Ecto neural progenitor cell (in vitro differentiated cells): ENCODE results near the gene PXYLP1.

Source experiments
- DNase-seq: peaks from one replicate; pipeline ENCODE4 v3.0.0-alpha.2; 2018; ENCODE audit warnings: low spot score

Gene PXYLP1

DNA sequence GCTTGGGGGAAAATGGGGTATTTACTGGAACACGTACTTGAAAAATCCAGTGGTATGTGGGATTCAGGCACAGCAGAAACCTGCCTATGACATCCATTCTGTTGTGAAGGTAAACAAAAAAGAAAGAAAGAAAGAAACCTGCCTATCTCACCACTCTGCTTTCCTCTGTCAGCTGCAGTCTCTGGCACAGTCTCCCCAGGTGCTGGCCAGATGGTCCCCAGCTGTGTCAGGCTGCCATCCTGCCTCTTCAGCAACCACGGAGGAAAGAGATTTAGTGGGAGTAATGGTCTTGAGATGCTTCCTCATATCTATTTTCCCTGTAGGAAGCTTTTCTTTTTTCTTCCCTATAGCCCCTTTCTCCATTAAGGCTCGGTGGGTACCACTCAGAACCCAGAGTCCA lies 2.5 kb upstream of the PXYLP1 start:
- no peak for DNase-seq

DNA sequence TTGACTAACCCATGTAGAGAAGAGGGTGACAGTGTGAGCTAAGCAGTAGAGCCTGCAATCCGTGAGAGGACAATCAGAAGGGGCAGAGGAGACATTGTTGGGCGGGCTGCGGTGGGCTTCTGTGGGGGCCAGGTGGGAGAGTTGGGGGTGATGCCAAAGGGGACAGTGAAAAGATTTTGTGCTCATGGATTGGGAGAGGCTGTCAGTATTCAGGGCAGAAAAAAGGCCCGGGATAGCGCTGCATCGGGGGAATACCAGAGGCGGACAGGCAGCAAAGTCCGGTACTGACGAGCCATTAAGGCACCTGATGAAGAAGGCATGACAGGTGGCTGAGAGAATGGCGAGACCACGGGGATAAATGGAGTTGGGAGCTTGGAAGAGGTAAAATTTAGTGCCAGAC lies 1.3 kb upstream of the PXYLP1 start:
- DNase-seq, result no peak

DNA sequence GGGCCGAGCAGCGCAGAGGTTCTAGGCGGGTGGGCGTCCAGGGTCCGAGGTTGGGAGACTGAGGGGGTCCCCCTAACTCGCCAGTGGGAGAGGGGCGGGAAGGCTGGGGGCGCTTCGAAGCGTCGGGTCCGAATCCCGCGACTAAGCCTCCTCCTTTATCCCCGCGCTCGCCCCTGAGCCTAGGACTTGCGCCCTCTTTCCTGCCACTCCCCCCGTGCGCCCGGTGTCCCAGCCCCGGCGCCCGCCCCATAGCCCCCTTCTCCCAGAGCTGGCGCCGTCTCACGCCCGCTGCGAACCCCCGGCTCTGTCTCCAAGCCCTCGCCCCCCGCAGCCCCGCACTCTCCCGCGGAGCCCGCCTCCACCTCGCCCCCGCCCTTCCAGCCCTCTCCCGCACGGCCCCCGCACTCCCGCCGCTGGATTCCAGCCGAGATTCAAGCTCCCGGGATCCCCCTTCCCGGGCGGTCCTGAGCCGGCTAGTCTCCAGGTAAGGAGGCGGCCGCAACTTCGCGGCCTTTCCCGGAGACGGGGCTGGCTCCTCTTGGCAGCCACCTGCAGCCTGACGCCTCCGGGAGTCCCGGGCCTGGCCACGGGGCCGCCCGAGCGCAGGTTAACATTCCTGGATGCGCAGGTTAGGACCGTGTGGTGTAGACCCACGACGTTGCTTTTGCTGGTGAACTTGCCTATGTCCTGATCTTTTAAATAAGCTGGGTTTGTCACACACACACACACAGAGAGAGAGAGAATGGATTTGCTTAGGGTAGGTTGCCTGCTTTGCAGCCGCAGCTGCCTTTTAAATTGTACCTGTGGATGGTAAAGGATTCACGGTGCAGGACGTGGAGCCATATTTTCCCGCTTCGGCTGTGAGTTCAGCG lies 563 bp downstream of the PXYLP1 start:
- DNase-seq, result no peak

DNA sequence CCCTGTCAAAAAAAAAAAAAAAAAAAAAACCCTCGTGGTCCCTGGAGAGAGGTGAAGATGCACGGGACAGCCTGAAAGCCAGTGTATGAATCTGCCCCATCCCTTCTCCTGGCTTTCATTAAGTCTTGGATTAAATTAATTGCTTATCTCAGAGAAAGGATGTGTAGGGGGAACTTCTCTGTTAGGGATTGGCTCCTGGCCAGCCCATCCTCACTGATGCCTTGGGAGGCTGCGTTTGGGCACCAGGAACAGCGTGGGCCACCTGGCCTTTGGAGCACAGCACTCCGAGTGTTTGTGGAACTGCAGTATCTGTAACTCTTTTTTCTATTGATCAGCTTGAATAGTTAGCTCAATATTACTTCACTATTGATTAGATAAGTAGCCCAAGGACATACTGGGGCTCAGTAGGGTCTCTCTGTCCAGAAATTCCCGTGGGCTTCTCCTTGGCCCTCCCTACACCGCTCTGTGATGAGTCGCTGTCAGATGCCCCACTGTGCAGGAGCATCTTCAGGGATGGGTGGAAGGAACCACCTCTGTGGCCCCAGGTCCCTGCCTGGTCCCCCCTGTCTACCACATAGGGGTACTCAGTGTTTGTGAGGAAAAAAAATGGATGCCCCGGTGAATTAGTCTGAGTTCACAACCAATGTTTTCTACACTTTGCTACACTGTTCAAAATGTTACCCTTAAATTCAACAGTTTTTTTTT lies 2.0 kb downstream of the PXYLP1 start:
- peak; percentile 32 for DNase-seq

DNA sequence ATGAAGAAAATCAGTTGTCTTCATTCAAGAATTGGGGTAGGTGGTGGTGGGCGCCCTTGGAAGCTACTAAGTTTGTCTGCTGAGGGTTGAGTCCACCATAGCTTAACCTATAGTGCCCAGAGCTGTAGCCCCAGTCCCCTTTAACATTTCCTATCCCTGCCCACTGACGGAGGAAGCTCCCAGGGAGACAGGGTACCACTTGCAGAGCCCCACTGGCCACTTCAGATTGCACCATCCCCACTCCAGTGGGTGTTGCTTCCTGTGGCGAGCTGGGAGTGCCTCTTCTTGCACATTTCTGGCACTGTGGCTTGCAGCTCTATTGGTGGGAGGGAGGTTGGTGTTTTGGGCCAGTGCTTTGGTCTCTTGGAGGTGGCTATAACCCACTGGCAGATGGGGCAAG lies 2.7 kb downstream of the PXYLP1 start:
- DNase-seq, result peak; percentile 30

DNA sequence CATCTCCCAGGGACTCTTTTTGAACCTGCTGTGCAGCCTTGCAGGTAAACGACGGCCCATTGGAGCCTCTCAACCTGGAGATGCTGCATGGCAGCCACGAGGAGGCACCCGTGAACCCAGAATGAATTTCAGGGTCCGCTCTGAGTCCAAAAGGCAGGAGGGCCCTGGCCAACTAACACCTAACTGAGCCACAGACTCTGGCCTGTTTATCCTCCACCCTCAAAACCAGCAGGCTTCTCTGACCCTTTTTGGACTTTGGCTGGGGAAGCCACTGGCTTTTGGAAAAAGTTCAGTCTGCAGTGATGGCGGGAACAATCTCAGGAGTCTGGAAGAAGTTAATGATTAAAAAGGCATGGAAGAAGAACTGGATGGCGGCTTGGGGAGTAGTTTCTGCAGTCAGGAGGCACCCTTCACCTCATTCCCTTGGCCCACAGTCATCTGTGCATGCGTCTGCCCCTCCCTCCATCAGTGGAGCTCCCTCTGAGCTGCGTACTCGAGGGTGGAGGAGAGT lies 4.1 kb downstream of the PXYLP1 start:
- DNase-seq, result peak; percentile 41

DNA sequence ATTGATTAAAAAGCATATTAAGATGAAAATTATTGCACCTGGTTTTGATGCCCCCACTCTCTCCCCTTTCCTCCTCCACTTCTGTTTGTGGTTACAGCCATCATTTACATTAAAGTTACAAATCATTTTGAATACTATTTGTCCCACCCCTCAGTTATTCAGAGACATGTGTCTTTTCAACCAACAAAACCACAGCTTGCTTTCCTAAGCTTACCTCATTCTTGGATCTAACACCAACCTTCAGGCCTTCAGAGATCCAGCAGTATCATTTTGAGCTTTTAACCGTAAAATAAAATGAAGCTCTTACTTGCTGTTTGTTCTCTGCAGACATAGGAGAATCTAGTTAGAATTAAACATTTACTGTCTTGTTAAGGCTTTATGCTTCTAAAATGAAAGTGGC lies 4.7 kb downstream of the PXYLP1 start:
- no peak for DNase-seq

DNA sequence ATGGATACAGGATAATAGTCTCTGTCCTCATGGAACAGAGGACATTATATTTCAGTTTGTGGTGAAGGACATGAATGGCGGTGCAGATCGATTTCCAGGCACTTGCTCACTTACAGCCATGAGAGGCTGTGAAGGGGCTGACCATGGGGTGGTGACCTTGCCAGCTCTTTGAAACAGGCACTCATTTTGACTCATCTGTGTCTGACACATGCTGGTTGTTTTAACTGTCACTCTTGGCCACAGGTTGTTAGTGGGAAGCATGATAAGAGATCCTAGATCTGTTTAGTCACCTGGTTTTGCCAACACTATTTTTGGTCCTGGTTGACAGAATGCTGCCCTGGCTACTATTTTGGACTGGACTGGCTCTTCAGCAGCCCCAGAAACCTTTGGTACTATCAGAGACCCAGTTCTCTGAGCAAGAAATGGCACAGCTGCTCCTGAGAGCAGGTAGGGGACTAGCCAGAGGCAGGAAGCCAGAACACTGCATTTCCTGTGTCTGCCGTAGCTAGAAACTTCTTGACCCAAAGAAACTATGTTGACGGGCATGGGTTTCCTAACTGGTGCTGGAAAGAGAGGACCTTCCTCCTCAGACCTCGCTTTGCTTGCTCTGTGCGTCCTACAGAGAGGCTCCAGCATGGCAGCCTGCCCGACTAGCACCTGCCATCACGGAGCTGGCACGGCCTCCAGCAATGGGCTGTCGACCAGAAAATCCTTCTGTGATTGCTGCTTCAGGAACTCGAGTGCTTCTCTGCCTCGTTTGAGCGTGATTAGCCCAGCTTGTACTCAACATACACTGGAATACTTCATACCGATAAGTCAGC lies 6.3 kb downstream of the PXYLP1 start:
- no peak for DNase-seq

DNA sequence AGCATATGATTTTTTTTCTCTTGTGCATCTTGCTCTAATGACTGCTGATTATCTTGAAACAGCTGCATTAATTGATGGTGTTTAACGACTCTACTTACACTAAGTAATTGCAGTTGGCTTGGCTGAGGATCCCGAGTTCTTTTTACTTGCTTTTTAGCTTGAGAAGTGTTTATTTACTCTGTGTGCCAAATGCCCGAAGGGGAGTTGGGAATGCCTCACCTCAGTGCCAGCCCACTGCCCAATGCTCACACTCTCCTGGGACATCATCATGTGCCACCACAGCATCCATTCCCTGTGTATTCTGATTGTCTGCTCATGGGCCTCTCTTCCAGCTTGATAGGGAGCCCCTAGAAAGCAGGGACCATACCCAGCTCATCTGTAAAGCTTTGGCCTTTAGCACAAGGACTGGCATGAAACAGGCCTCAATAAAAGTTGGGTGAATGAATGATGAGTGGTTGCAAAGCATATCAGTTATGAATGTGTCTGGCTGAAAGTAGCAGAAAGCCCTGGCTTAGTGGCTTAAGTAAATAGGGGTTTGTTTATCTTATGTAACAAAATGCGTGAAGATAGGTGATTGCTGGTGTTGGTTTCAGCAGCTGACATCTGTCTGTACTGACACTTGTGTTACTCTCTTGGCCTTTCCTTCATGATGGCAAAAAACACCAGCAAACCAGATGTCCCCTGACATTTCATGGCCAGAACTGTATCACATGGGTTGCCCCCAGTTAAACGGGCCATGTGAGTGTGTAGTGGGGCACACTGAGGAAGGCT lies 8.1 kb downstream of the PXYLP1 start:
- no peak for DNase-seq

DNA sequence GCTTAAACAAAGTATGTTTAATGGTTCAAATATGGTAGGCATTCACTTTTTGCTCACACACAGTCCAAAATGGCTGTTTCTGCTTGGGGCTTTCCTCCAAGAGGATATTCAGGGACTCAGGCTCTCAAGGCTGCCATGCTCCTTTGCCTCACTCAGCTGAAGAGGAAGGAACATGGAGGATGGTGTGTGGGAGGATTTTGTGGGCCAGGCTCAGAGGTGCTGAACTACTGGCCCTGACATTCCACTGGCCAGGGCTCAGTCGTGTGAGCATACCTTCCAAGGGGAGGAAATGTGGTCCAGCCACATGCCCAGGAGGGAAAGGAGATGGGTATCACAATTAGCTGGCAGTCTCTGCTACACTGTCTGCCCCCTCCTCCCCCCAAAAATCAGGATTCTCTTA lies 8.7 kb downstream of the PXYLP1 start:
- no peak for DNase-seq

DNA sequence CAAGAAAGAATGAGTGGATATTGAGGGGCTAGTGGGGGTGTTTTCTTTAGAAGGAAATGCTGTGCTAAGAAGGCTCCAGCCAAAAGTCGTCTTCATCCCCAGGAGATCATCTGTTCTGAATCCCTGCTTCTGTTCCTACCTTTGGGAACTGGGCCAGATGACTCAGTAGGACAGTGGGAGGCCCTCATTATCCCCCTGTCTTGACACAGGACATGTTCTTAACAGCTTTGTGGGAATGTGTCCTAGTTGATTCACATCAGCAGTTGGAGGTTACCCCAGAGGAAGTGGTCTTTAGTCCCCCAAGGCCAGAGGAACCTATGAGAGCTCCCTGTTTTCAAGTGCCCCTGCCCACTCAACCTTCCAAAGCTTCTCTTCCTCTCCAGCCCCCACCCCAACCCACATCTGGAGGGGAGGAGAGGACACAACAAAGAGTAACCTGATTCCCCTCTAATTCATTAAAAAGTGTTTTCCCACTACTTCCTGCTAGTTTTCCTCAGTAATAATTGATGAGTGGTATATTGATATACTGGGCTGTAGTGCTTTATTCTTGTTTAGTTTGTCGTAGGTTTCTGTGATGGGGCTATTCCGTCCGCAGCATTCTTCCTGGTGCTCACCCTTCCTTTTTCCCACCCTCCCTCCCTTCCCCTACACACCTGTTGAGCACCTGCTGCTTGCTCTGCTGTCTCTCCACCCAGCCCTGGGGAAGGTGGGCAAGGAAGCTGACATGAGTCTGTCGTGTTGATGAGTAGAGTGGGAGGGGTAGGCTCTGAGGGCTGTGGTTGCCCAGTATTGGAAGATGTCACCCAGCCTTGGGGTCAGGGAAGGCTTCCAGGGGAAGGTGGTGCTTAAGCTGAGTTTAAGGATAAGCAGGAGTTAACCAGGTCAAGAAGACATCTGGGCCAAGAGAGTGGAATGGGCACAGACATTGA lies 9.3 kb downstream of the PXYLP1 start:
- no peak for DNase-seq

DNA sequence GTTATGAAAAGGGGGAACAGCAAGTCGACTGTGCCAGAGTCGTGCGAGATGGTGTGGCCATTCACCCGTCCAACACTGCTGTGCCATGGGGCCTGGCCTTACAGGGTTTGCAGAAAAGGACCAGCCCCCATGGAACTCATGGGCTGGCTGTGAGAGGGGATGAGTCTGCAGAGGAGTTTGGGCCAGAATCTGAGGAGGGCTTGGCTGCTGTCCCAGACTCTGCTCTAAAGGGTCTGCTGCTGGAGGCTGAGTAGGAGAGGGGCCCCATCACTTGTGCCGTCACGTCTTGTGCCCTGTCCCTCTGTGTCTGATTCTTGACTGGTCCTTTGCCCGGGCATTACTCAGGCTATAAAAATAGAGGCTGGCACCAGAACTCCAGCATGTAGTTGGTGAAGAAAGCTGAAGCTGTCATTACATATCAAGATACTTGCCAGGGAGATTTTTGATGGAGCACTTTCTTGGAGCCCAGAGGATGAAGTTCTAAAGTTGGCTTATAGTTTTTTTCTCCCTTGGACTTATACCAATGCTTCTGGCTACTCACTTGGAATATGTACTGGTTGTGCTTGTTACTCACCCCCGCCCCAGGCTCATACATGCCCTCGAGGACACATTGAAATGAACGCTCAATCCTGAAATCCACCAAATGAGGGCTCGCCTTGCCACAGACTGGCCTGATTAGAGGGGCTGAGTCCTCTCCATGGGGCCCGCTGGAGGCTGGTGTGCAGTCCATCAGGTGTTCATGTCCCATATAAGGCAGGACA lies 10.2 kb downstream of the PXYLP1 start:
- DNase-seq, result peak; percentile 23

DNA sequence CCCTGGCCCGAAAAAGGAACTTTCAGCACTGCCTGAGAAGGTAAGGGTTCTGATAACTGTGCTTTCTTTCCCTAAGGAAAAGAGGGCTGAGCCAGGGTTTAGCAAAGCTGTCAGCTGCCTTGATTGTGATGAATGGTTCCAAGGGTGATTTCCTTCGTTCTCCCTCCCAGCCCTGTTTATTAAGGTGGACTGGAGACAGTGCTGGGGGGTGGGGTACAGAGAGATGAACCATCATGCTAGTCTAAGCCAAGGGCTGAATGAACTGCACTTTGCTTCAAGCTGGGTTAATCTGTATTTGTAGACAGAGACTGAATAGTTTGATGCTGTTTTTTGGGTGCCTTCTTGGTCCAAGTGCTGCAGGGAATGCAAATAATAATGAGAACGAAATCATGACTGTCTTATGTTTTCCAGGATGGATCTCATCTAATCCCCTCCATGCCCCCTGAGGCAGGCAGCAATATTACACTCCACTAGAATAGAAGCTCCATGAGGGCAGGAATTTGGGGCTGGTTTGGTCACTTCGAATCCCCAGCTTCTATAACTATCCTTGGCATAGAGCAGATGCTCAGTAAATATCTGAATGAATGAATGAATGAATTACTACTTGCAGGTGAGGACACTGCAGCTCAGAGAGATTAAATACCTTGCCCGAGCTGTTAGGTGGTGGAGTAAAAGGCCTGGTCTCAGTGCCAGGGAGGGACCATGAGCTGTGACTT lies 10.9 kb downstream of the PXYLP1 start:
- DNase-seq, result no peak

DNA sequence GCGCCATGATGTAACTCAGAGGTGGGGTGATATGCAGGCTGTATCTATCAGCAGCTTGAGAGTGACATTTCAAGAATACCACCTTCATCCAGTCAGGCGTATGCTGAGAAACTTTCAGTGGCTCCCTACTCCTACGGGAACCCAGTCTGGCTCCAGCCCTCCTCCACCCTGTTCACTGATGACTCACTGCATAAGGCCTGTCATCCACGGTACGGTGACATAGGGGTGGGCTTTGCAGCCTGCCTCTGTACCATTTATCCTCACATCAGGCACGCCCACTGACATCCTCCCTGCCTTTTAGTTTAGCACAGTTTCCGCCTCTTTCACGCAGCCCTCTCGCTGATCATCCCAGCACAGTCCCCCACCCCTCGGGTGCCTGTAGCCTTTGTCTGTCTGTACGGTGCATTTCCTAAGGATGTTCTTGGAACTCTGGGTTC lies 11.7 kb downstream of the PXYLP1 start:
- DNase-seq, result peak; percentile 41

DNA sequence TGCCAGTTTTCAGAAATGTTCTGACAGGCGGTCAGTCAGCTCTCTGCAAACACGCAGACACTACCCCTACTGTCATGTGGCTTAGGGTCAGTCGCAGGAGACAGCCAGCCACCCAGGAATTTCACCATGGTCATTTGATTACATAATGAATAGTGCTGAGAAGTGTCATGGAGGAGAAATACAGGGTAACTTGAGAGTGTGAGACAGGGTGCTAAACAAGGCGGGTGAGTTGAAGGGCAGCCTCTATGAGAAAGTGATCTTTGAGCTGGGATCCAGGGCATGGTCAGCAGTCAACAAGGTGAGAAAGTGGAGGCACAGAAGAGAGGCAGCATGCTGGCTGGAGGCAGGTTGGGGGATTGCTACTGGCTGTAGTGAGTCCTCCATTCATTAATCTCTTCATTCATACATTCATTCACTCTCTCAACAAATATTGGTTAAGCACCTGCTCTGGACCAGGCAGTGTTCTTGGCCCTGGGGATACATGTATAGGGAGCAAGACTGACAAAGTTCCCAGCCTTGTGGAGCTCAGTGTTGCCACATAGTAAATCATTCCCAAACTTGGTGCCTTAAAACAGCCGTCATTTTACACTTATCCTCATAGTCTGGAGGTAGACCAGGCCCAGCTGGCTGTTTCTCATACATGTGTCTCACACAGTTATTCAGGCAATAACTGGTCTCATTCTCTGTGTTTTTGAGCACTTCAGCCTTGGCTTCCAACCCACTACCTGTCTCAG lies 14.8 kb downstream of the PXYLP1 start:
- DNase-seq, result no peak

DNA sequence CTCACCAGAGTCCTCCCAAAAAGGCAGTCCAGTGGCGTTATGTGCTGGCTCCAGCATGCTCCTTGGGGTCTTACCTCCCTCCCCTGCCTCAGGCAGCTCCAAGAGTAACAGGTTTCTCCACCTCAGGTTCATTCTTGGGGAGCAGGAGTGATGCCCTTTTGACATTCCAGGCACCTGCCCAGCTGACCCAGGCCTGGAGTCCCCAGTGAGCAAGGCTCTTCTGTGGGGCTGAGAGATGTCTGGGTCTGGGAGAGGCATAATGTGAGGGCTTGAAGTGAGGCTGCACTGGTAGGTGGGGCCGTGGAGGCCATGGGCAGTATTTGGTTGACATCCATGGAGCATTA lies 15.3 kb downstream of the PXYLP1 start:
- no peak for DNase-seq

DNA sequence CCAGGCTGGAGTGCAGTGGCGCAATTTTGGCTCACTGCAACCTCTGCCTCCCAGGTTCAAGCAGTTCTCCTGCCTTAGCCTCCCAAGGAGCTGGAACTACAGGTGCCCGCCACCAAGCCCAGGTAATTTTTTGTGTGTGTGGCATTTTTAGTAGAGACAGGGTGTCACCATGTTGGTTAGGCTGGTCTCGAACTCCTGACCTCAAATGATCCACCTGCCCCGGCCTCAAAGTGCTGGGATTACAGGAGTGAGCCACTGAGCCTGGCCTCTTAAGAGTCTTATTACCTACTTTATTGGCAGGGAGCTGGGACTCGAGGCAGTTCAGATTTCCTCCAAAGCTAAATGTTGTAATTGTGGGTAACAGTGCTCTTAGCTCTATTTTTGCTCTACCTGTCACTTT lies 16.4 kb downstream of the PXYLP1 start:
- DNase-seq, result no peak

DNA sequence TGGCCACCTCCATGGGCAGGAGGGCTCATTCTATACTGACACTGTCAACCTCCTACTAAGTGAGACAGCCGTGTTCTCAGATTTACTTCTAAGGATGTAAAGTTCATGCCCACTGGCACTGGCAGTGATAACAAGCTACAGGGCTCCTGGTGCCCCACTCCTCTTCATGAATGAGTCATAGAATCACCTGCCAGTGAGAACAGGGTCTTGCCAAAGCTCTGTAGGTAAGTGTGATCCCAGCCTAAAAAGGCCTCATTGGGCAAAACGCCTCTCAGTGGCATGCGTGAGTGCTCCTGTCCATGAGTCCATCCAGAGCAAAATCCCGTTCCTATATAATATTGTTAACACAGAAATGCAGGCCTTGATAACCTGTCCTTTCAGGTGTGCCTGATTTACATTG lies 17.4 kb downstream of the PXYLP1 start:
- DNase-seq, result no peak

DNA sequence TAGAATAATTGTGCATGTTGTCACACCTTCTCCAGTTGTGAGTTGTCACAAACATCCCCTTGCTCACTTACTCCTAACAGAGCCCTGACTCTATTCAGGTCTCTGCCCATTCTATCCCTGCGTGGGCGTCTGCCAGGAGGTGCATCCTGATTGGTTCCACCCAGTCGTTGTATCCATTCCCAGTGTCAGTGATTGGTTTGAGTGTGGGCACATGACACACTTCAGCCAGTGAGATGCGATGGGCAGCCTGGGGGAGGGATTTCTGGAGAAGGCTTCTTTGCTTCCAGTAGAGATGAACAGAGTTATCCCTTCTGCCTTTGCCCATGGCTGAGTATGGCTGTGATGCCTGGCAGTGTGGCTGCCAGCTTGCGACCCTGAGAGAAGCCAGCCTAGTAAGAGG lies 18.7 kb downstream of the PXYLP1 start:
- no peak for DNase-seq
